ENCODE data around the gene USP17L27. TPM values are rescaled to one million over a fixed set of nuclear protein-coding genes. Genes with fewer than 3 reads are reported as not detected.
"Not testable (repeated sequence)": the region's sequence is repeated elsewhere in the genome, so short reads cannot be mapped to it uniquely, and the experiment has no call there.

USP17L27 gene
- total and polyA plus RNA-seq, 2 of the 8 experiments (the other 6 are each of a cell fraction or from before 2014, with no cell fraction given), result not detected

GRCh38 chr4:9334358-9334757 lies 9.6 kb upstream of the USP17L27 start, which contains the start of gene USP17L26:
Gene USP17L26, plus strand, starts transcription at chr4:9334658. Its CDS starts 0 bp downstream, at chr4:9334658.
- H3K4me1 ChIP-seq (replicated peaks in 1 of 4; ENCODE audit: control insufficient read depth in 3 of 4, insufficient read depth in 4 of 4, low read length in 3 of 4); H4K20me1 ChIP-seq (replicated peaks in 1 of 2; ENCODE audit: control insufficient read depth in 1 of 2, insufficient read depth in 2 of 2, low read length in 2 of 2); H3K9ac ChIP-seq (replicated peaks in 1 of 4; ENCODE audit: extremely low read depth in 1 of 4, low read depth in 3 of 4, low read length in 3 of 4); H3K4ac ChIP-seq (replicated peaks; ENCODE audit: insufficient read length, low read depth, low read length); CTCF ChIA-PET (ENCODE audit: partially characterized antibody); H2AFZ ChIP-seq (ENCODE audit: low read length); H2AK5ac ChIP-seq (ENCODE audit: low read depth, low read length); H2BK12ac ChIP-seq (ENCODE audit: low read depth, low read length); FAIRE-seq; H4K8ac ChIP-seq (ENCODE audit: extremely low read depth, insufficient read depth, low read length); H3K14ac ChIP-seq (ENCODE audit: insufficient read length); H3K27ac ChIP-seq (ENCODE audit: low read depth, low read length); H4K91ac ChIP-seq (replicated peaks; ENCODE audit: insufficient read length, low read length); H3K9me3 ChIP-seq (ENCODE audit: insufficient read depth in 2 of 2, low read depth in 1 of 2, low read length in 1 of 2); H3K79me1 ChIP-seq (ENCODE audit: low read depth, low read length); H2BK5ac ChIP-seq (ENCODE audit: low read depth, low read length); H2BK15ac ChIP-seq (ENCODE audit: low read length); H2BK120ac ChIP-seq (replicated peaks; ENCODE audit: low read depth, low read length); H3K79me2 ChIP-seq (ENCODE audit: control insufficient read depth in 1 of 2, insufficient read depth in 2 of 2, low read length in 2 of 2); DNase-seq (ENCODE audit: low read depth in 1 of 2, low spot score in 2 of 2); H4K5ac ChIP-seq (ENCODE audit: insufficient read length, low read depth, low read length); H3K56ac ChIP-seq (replicated peaks; ENCODE audit: insufficient read length, low read depth, low read length); POLR2A ChIA-PET (ENCODE audit: partially characterized antibody); H3K4me2 ChIP-seq (ENCODE audit: insufficient read depth in 1 of 2, low read depth in 2 of 2, low read length in 2 of 2); H3K36me3 ChIP-seq (ENCODE audit: control insufficient read depth in 2 of 4, insufficient read depth in 4 of 4, low read length in 3 of 4); H3K27me3 ChIP-seq (replicated peaks in 1 of 4; ENCODE audit: control insufficient read depth in 3 of 4, extremely low read depth in 1 of 4, insufficient read depth in 3 of 4, low read length in 3 of 4); H3K23ac ChIP-seq (ENCODE audit: insufficient read length); H2BK20ac ChIP-seq (ENCODE audit: low read length); H3K23me2 ChIP-seq (ENCODE audit: low read depth, low read length); H3K4me3 ChIP-seq (ENCODE audit: extremely low read depth in 1 of 4, insufficient read depth in 2 of 4, low read depth in 3 of 4, low read length in 4 of 4); H3K18ac ChIP-seq (ENCODE audit: extremely low read depth, low read length): not testable (repeated sequence)
- no CpG with 5 or more reads among the region's 15 CpGs for WGBS, 2 experiments (ENCODE audit: extremely low coverage in 1 of 2, insufficient coverage in 1 of 2, insufficient read length in 1 of 2, insufficient replicate concordance in 2 of 2, low coverage in 1 of 2, low lambda C conversion rate in 2 of 2, missing lambda C conversion rate in 1 of 2)

DNA sequence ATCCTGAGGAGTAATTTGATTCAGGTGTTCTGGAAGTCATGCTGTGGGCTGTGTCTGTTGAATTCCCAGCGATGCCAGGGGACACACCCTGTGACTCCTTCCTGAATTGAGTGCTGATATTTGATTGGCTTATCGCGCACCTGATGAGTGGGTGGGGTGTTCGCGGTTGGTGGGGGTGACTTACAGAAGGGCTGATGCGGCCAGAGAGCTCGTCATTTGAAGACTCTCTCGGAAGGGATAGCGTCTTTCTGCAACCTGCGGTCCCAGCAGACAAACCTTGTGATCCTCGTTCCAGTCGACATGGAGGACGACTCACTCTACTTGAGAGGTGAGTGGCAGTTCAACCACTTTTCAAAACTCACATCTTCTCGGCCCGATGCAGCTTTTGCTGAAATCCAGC lies 4.8 kb upstream of the USP17L27 start, which contains the start of gene USP17L5:
Gene USP17L5 (plus strand): TSS at position 301 of the 400 bp plus-strand sequence. CDS start 0 bp downstream, at position 301.
- H3K23ac ChIP-seq (ENCODE audit: insufficient read length); H3K18ac ChIP-seq (ENCODE audit: extremely low read depth, low read length); H2AFZ ChIP-seq (ENCODE audit: low read length); H3K9me3 ChIP-seq (ENCODE audit: insufficient read depth in 2 of 2, low read depth in 1 of 2, low read length in 1 of 2); H3K4ac ChIP-seq (replicated peaks; ENCODE audit: insufficient read length, low read depth, low read length); H4K5ac ChIP-seq (ENCODE audit: insufficient read length, low read depth, low read length); H4K91ac ChIP-seq (replicated peaks; ENCODE audit: insufficient read length, low read length); H3K23me2 ChIP-seq (ENCODE audit: low read depth, low read length); H3K14ac ChIP-seq (ENCODE audit: insufficient read length); H3K4me1 ChIP-seq (replicated peaks in 1 of 4; ENCODE audit: control insufficient read depth in 3 of 4, insufficient read depth in 4 of 4, low read length in 3 of 4); H3K4me3 ChIP-seq (ENCODE audit: extremely low read depth in 1 of 4, insufficient read depth in 2 of 4, low read depth in 3 of 4, low read length in 4 of 4); H3K79me2 ChIP-seq (ENCODE audit: control insufficient read depth in 1 of 2, insufficient read depth in 2 of 2, low read length in 2 of 2); H3K36me3 ChIP-seq (ENCODE audit: control insufficient read depth in 2 of 4, insufficient read depth in 4 of 4, low read length in 3 of 4); H3K9ac ChIP-seq (replicated peaks in 1 of 4; ENCODE audit: extremely low read depth in 1 of 4, low read depth in 3 of 4, low read length in 3 of 4); H2BK120ac ChIP-seq (replicated peaks; ENCODE audit: low read depth, low read length); H2BK12ac ChIP-seq (ENCODE audit: low read depth, low read length); FAIRE-seq; POLR2A ChIA-PET (ENCODE audit: partially characterized antibody); H2BK15ac ChIP-seq (ENCODE audit: low read length); H3K27ac ChIP-seq (ENCODE audit: low read depth, low read length); H3K4me2 ChIP-seq (ENCODE audit: insufficient read depth in 1 of 2, low read depth in 2 of 2, low read length in 2 of 2); CTCF ChIA-PET (ENCODE audit: partially characterized antibody); H2BK20ac ChIP-seq (ENCODE audit: low read length); H4K20me1 ChIP-seq (replicated peaks in 1 of 2; ENCODE audit: control insufficient read depth in 1 of 2, insufficient read depth in 2 of 2, low read length in 2 of 2); H3K27me3 ChIP-seq (replicated peaks in 1 of 4; ENCODE audit: control insufficient read depth in 3 of 4, extremely low read depth in 1 of 4, insufficient read depth in 3 of 4, low read length in 3 of 4); H3K79me1 ChIP-seq (ENCODE audit: low read depth, low read length); H2AK5ac ChIP-seq (ENCODE audit: low read depth, low read length); H2BK5ac ChIP-seq (ENCODE audit: low read depth, low read length); H4K8ac ChIP-seq (ENCODE audit: extremely low read depth, insufficient read depth, low read length); H3K56ac ChIP-seq (replicated peaks; ENCODE audit: insufficient read length, low read depth, low read length); DNase-seq (ENCODE audit: low read depth in 1 of 2, low spot score in 2 of 2): not testable (repeated sequence)
- no CpG with 5 or more reads among the region's 15 CpGs for WGBS, 2 experiments (ENCODE audit: extremely low coverage in 1 of 2, insufficient coverage in 1 of 2, insufficient read length in 1 of 2, insufficient replicate concordance in 2 of 2, low coverage in 1 of 2, low lambda C conversion rate in 2 of 2, missing lambda C conversion rate in 1 of 2)

Measured in H1 (cell line).